HG02852 (cell line): ENCODE measurements around the gene USP38.
"Not testable (repeated sequence)": the region's sequence is repeated elsewhere in the genome, so short reads cannot be mapped to it uniquely, and the experiment has no call there.

Experiments used
- ATAC-seq: cut with Tn5 transposase; IDR thresholded peaks from one replicate; pipeline ENCODE4 v1.9.1; 2021; ENCODE audit warnings: mild to moderate bottlenecking, moderate library complexity; ENCODE audit not compliant: unreplicated experiment

Gene USP38

GRCh38 chr4:143203577-143203976 lies 18.9 kb downstream of the USP38 start:
- no peak for ATAC-seq

- ATAC-seq = no peak
These were observed 22.8 kb downstream of the USP38 start for GRCh38 chr4:143207555-143207954.

- no peak for ATAC-seq
These were observed 27.8 kb downstream of the USP38 start for GRCh38 chr4:143212566-143212965.

GRCh38 chr4:143215873-143216272 lies 31.2 kb downstream of the USP38 start:
- no peak for ATAC-seq

- ATAC-seq = no peak
These were observed 39.5 kb downstream of the USP38 start for GRCh38 chr4:143224255-143224654.

GRCh38 chr4:143225167-143225566 lies 40.5 kb downstream of the USP38 start:
- ATAC-seq = no peak

GRCh38 chr4:143230683-143231082 lies 46.0 kb downstream of the USP38 start:
- no peak for ATAC-seq

GRCh38 chr4:143232277-143232676 lies 47.6 kb downstream of the USP38 start:
- ATAC-seq = no peak

- no peak for ATAC-seq
These were observed 49.4 kb downstream of the USP38 start for GRCh38 chr4:143234153-143234552.

GRCh38 chr4:143237195-143237594 lies 52.5 kb downstream of the USP38 start:
- not testable (repeated sequence) for ATAC-seq

- no peak for ATAC-seq
These were observed 56.4 kb downstream of the USP38 start for GRCh38 chr4:143240939-143241679.

- ATAC-seq = no peak
These were observed 57.2 kb downstream of the USP38 start for GRCh38 chr4:143241892-143242291.

GRCh38 chr4:143243041-143243440 lies 58.3 kb downstream of the USP38 start:
- no peak for ATAC-seq

GRCh38 chr4:143246977-143247376 lies 62.3 kb downstream of the USP38 start:
- no peak for ATAC-seq

GRCh38 chr4:143247866-143248265 lies 63.1 kb downstream of the USP38 start:
- no peak for ATAC-seq

GRCh38 chr4:143248827-143249226 lies 64.1 kb downstream of the USP38 start:
- ATAC-seq = no peak

- ATAC-seq = no peak
These were observed 65.9 kb downstream of the USP38 start for GRCh38 chr4:143250617-143251016.

GRCh38 chr4:143251348-143251747 lies 66.6 kb downstream of the USP38 start:
- ATAC-seq = no peak

GRCh38 chr4:143251779-143252178 lies 67.1 kb downstream of the USP38 start:
- no peak for ATAC-seq

- no peak for ATAC-seq
These were observed 67.8 kb downstream of the USP38 start for GRCh38 chr4:143252478-143252877.

- no peak for ATAC-seq
These were observed 68.4 kb downstream of the USP38 start for GRCh38 chr4:143253166-143253565.

- no peak for ATAC-seq
These were observed 69.9 kb downstream of the USP38 start for GRCh38 chr4:143254491-143255226.
